Uterus (tissue), 2 donors: ENCODE data around the gene DDOST.

Experiments
- CTCF ChIP-seq, 4 experiments: fragments of 200-600 bp in 2 of 4; fragments of 450-650 bp in 2 of 4; sonication (generic) in 2 of 4; IDR thresholded peaks; one replicate each; pipeline ENCODE4 v1.5.1; 2016 to 2019; ENCODE audit warnings: antibody characterized with exemption in 4 of 4, mild to moderate bottlenecking in 2 of 4, moderate library complexity in 1 of 4
- POLR2A ChIP-seq, 2 donors: fragments of 450-650 bp; IDR thresholded peaks; one replicate each; pipeline ENCODE4 v1.6.1; 2016; ENCODE audit warnings: antibody characterized with exemption in 2 of 2, mild to moderate bottlenecking in 1 of 2, moderate library complexity in 1 of 2

DNA sequence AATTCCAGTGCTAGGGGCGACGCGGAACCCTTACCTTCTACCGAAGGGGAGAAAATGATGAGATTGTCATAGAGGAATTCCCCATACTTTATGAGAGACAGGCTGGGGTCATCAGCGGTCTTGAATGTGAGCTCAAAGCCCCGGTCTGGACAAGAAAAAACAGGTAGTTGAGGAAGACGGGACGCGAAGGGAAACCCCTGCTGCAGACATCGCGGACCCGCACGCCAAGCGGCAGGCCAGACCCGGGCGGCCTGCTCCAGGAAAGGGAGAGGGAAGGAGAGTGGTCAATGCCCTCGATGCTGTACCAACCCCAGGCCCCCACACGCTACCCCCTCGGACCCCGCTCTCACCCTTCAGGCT, 342 bp downstream of the DDOST start:
- TF ChIP-seq CTCF (IDR thresholded peaks at IDR 0.05) = no peak
- TF ChIP-seq POLR2A (IDR thresholded peaks at IDR 0.05) = no peak
